ENCODE results near the gene GABRE. TPM values are rescaled to one million over a fixed set of nuclear protein-coding genes. Genes with fewer than 3 reads are reported as not detected.
"Not testable (repeated sequence)": the region's sequence is repeated elsewhere in the genome, so short reads cannot be mapped to it uniquely, and the experiment has no call there.

The GABRE gene
- total RNA-seq, 1 experiment from 2014 or later = not detected

- DNase-seq (ENCODE audit: low spot score) = no peak
- no peak overlapping the region for H3K4me3 ChIP-seq (ENCODE audit: low read depth, low read length, poor library complexity, severe bottlenecking)
- ChIA-PET POLR2A (ENCODE audit: low non-redundant PET) (no interaction called here), CTCF (no interaction called here)
- TF ChIP-seq EZH2 (IDR thresholded peaks at IDR 0.05; ENCODE audit: borderline replicate concordance, low read depth, low read length, poor library complexity, severe bottlenecking) = no peak
- no peak for TF ChIP-seq CTCF (conservative IDR thresholded peaks at IDR 0.05; ENCODE audit: low read depth, low read length)
- no peaks in the 10 kb centered on the region for H3K27me3 ChIP-seq (replicated peaks; ENCODE audit: insufficient read depth, low read depth, low read length, poor library complexity)
- no peaks in the 10 kb centered on the region for H3K9me3 ChIP-seq (ENCODE audit: low read depth, low read length, poor library complexity, severe bottlenecking)
- intact Hi-C loops (cut with micrococcal nuclease; ENCODE audit: unreplicated experiment) = no loop called here
- BruUV-seq (replicated peaks) = no TSS peak
- no peaks in the 10 kb centered on the region for H3K36me3 ChIP-seq (ENCODE audit: insufficient read depth, low read length, poor library complexity, severe bottlenecking)
- H3K4me1 ChIP-seq (ENCODE audit: insufficient read depth, low read length, poor library complexity, severe bottlenecking) = no peaks in the 10 kb centered on the region
- H3K27ac ChIP-seq (ENCODE audit: low read depth, low read length, poor library complexity, severe bottlenecking) = no peak overlapping the region
Observed at GRCh38 chrX:151919610-151920009, 54.9 kb downstream of the GABRE start.

GRCh38 chrX:151918736-151919135 lies 55.7 kb downstream of the GABRE start:
- POLR2A ChIA-PET (ENCODE audit: low non-redundant PET); H3K27ac ChIP-seq (ENCODE audit: low read depth, low read length, poor library complexity, severe bottlenecking); intact Hi-C loops (cut with micrococcal nuclease; ENCODE audit: unreplicated experiment): not testable (repeated sequence)

GRCh38 chrX:151912780-151913179 lies 61.7 kb downstream of the GABRE start, which contains the start of gene MAGEA4:
Gene MAGEA4, plus strand, starts transcription at chrX:151912889. Its CDS starts 10,776 bp downstream, at chrX:151923665.
- Histone ChIP-seq H3K36me3 (ENCODE audit: insufficient read depth, low read length, poor library complexity, severe bottlenecking) (no peaks in the 10 kb centered on the region), H3K27me3 (replicated peaks; ENCODE audit: insufficient read depth, low read depth, low read length, poor library complexity) (no peaks in the 10 kb centered on the region), H3K4me3 (ENCODE audit: low read depth, low read length, poor library complexity, severe bottlenecking) (no peak within 1 kb of the TSS), H3K4me1 (ENCODE audit: insufficient read depth, low read length, poor library complexity, severe bottlenecking) (no peaks in the 10 kb centered on the region), H3K27ac (ENCODE audit: low read depth, low read length, poor library complexity, severe bottlenecking) (no peak within 1 kb of the TSS), H3K9me3 (ENCODE audit: low read depth, low read length, poor library complexity, severe bottlenecking) (no peaks in the 10 kb centered on the region)
- CTCF ChIA-PET = no interaction called here
- TF ChIP-seq CTCF (conservative IDR thresholded peaks at IDR 0.05; ENCODE audit: low read depth, low read length) (no peak), EZH2 (IDR thresholded peaks at IDR 0.05; ENCODE audit: borderline replicate concordance, low read depth, low read length, poor library complexity, severe bottlenecking) (no peak)
- intact Hi-C loops (cut with micrococcal nuclease; ENCODE audit: unreplicated experiment) = no loop called here
- POLR2A ChIA-PET (ENCODE audit: low non-redundant PET) = no interaction called here
- BruUV-seq (replicated peaks) = no TSS peak
- no peak for DNase-seq (ENCODE audit: low spot score)

More at GRCh38 chrX:151918736-151919135, 55.7 kb downstream of the GABRE start:
- H3K4me1 ChIP-seq (ENCODE audit: insufficient read depth, low read length, poor library complexity, severe bottlenecking); BruUV-seq (replicated peaks); DNase-seq (ENCODE audit: low spot score); H3K4me3 ChIP-seq (ENCODE audit: low read depth, low read length, poor library complexity, severe bottlenecking); H3K9me3 ChIP-seq (ENCODE audit: low read depth, low read length, poor library complexity, severe bottlenecking); CTCF ChIA-PET; H3K27me3 ChIP-seq (replicated peaks; ENCODE audit: insufficient read depth, low read depth, low read length, poor library complexity); H3K36me3 ChIP-seq (ENCODE audit: insufficient read depth, low read length, poor library complexity, severe bottlenecking): not testable (repeated sequence)

GRCh38 chrX:151912221-151912620 lies 62.3 kb downstream of the GABRE start:
- TF ChIP-seq EZH2 (IDR thresholded peaks at IDR 0.05; ENCODE audit: borderline replicate concordance, low read depth, low read length, poor library complexity, severe bottlenecking) = no peak
- no peak for TF ChIP-seq CTCF (conservative IDR thresholded peaks at IDR 0.05; ENCODE audit: low read depth, low read length)
- no peaks in the 10 kb centered on the region for H3K4me1 ChIP-seq (ENCODE audit: insufficient read depth, low read length, poor library complexity, severe bottlenecking)
- ChIA-PET CTCF (no interaction called here), POLR2A (ENCODE audit: low non-redundant PET) (interaction anchor here (0.6 kb wide), 1 partner anchor 21 kb away, joined by 3 read pairs; no protein-coding TSS in a partner anchor)
- no TSS peak for BruUV-seq (replicated peaks)
- H3K36me3 ChIP-seq (ENCODE audit: insufficient read depth, low read length, poor library complexity, severe bottlenecking) = no peaks in the 10 kb centered on the region
- intact Hi-C loops (cut with micrococcal nuclease; ENCODE audit: unreplicated experiment) = no loop called here
- H3K9me3 ChIP-seq (ENCODE audit: low read depth, low read length, poor library complexity, severe bottlenecking) = no peaks in the 10 kb centered on the region
- no peak for DNase-seq (ENCODE audit: low spot score)
- H3K27ac ChIP-seq (ENCODE audit: low read depth, low read length, poor library complexity, severe bottlenecking) = no peak overlapping the region
- H3K4me3 ChIP-seq (ENCODE audit: low read depth, low read length, poor library complexity, severe bottlenecking) = no peak overlapping the region
- no peaks in the 10 kb centered on the region for H3K27me3 ChIP-seq (replicated peaks; ENCODE audit: insufficient read depth, low read depth, low read length, poor library complexity)

All from A673 (cell line).